Femur (tissue), 1 donor: Measurements from ENCODE around the gene APPBP2.
"Not testable (repeated sequence)": the region's sequence is repeated elsewhere in the genome, so short reads cannot be mapped to it uniquely, and the experiment has no call there.

Source experiments
- DNase-seq: peaks from one replicate; pipeline ENCODE4 v3.0.0-alpha.2; 2017

The APPBP2 gene

DNA sequence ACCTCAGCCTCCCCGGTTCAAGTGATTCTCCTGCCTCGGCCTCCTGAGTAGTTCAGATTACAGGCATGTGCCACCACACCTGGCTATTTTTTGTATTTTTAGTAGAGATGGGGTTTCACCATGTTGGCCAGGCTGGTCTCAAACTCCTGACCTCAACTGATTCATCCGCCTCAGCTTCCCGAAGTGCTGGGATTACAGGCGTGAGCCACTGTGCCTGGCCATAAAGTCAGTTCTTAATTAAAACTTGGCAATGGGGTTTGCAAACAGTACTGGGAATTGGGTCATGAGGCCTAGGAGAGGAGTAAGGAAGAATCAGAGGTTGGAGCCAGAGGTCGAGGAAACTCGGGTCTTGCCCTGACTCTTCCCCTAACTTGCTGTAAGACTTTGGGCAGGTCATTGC is 95.5 kb downstream of the APPBP2 start:
- DNase-seq, result not testable (repeated sequence)

DNA sequence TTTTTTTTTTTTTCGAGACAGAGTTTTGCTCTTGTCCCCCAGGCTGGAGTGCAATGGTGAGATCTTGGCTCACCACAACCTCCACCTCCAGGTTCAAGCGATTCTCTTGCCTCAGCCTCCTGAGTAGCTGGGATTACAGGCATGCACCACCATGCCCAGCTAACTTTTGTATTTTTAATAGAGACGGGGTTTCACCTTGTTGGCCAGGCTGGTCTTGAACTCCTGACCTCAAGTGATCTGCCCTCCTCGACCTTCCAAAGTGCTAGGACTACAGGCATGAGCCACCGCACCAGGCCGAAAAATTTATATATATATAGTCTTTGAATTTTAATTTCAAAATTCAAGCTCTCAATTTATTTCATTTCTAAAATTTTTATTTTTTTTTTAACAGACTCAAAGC is 97.6 kb downstream of the APPBP2 start:
- not testable (repeated sequence) for DNase-seq

DNA sequence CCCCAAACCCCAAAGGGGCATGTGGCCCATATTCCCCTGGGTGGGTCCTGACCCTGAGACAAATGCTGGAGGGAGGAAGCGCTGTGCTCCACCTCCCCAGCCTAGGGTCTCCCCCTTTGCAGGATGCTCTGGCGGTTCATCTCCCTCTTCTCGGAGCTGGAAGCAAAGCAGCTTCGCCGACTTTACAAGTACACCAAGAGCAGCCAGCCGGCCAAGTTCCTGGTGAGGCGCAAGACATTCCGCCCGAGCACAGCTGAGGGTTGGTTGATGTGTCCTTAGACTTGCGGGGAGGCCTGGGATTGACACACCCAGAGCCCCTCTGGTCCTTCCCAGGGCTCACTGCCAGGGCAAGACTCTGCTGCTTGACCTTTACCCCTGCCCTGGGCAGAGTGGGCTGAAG is 99.4 kb downstream of the APPBP2 start:
- no peak for DNase-seq

DNA sequence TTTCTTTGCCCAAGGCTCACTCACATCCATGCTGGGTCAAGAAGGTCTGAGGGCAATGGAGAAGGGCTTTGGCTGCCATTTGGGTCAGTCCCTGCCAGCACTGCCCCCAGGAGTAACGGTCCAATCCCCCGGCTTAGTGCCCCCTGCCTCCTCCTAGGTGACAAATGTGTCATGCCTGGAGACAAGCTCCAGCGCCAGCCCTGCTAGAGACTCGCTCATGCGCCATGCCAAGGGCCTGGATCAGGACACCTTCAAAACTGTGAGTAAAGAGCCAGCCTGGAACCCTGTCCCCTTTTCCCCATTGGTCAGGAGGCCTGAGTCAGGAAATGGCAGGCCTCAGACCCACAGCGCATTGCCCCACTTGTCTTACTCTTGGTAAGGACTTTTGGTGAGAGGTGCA is 100.4 kb downstream of the APPBP2 start:
- DNase-seq, result no peak

DNA sequence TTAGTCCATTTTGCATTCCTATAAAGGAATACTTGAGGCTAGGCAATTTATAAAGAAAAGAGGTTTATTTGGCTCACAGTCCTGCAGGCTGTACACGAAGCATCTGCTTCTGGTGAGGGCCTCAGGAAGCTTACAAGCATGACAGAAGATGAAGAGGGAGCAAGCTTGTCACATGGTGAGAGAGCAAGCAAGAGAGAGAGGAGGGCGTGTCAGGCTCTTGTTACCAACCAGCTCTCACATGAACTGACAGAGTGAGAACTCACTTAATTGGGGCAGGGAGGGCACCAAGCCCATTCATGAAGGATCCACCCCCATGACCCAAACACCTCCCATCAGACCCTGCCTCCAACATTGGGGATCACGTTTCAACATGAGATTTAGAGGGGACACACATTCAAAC is 102.2 kb downstream of the APPBP2 start:
- DNase-seq, result no peak

DNA sequence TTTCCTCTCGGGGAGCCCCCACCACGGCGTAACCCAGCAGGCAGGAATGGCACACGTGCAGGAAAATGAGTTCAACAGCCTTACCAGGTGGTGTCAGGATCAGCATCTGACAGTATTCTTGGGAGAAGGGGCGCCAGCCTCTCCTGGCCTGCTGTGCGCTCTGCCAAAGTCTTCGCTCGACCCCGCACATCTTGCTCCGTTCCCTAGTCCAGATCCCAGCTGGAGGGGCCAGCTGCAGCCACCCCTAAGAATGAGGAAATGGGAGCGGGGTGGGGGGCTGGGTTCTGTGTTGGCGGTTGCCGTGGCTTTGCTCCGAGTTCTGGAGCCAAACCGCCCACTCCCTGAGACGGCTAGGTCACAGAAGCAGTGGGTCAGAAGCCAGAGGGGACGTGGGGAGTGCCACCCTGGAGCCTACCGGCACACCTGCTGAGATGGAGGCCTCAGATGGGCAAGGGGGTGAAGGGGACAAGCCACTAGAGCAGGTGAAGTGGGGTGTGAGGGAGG is 103.8 kb downstream of the APPBP2 start, which contains the start of gene CHCT1:
CHCT1 (plus strand) TSS at position 328 of the 504 bp plus-strand sequence; CDS start at position 432, 104 bp downstream.
- DNase-seq, result peak; percentile 35

DNA sequence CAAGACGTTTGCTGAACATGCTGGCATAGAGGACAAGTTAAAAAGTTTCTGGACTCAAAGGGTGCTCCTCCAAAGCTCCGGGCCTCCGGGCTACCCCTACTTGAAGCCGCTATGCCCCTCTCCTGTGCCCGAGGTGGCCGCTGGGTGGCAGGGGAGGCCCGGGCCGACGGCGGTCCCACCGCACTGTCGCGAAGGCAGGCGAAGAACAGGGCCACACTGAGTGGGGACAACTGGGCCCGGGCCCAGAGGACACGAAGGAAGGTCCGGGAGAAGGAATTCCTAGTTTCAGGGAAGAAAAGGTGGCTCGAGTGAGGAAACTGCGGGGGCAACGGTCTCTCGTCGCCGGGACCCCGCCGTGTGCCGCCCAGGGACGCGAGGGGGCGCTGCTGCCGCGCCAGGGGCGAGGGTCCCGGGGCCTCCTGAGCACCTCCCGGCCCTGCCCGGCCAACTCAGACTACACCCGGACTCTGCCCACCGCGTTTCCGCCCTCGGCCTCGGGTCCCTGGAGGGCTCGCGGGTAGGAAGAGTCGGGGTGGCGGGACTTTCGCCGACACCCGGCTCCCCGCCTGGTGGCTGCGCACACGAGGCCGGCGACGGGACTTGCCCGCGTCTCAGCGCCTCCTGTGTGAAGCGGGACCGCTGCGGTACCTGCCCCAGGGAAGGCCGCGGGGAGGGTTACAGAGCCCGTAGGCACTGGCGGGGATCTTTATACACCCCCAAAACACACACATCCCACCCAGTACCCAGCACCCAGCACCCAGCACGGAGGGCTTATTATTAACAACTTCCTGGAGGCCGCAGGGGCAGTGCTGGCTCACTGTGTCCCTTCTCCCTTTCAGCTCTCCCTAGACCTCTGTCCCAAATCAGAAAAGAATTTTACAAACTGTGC is 104.5 kb downstream of the APPBP2 start:
- peak; percentile 78 for DNase-seq

DNA sequence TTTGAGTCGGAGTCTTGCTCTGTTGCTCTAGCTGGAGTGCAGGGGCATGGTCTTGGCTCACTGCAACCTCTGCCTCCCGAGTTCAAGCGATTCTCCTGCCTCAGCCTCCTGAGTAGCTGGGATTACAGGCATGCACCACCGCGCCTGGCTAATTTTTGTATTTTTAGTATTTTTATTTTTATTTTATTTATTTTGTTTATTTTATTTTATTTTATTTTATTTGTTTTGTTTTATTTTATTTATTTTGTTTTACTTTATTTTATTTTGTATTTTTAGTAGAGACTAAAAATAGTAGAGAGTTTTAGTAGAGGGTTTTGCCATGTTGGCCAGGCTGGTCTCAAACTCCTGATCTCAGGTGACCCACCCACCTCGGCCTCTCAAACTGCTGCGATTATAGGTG is 106.2 kb downstream of the APPBP2 start:
- DNase-seq, result not testable (repeated sequence)

DNA sequence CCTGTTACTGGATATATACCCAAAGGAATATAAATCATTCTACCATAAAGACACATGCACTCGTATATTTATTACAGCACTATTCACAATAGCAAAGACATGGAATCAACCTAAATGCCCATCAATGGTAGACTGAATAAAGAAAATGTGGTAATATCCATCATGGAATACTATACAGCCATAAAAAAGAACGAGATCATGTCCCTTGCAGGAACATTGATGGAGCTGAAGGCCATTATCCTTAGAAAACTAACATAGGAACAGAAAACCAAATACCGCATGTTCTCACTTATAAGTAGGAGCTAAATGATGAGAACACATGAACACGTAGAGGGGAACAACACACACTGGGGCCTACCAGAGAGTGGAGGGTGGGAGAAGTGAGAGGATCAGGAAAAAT is 107.0 kb downstream of the APPBP2 start:
- DNase-seq, result not testable (repeated sequence)

DNA sequence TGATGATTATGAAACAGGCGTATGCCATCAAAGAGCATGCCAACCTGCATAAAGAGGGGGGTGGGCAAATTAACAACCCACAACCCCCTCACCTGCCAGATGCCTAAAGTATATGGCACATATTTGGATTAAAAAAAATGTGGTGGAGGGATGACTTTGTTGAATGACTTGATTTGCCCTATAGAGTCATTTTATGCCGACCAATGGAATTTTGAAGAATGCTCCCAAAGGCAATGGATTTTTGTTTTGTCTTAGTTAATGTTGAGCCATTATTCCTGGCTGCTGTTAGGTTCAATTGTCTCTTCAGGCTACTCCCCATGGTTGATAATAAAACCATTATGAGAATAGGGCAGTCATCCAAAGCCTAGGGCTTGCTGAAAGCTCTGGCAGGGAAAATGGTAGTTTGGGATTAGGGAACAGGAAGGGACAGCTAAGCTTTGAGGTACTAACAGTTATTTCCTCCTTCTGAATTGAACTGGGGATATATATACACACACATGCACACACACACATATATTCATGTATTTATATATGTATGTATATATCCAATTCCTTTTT is 109.6 kb downstream of the APPBP2 start:
- no peak for DNase-seq

DNA sequence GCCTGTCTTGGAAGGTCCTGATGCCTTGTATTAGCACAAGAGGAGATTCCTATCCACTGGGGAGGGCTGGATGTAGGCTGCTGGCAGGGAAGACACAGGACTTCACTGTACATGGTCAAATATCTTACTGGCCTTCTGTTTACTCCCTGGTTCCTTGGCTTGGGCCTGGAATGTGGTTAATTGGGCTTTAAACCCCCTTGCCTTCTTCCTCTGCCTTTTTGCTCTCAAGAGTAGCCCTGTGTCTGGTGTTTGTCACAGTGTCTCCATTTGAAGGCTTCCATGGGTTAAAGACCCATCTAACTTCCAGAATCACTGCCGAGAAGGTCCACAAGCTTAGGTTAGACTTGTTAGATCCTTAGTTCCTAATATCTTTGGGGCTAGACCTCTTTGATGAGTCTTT is 110.9 kb downstream of the APPBP2 start:
- no peak for DNase-seq

DNA sequence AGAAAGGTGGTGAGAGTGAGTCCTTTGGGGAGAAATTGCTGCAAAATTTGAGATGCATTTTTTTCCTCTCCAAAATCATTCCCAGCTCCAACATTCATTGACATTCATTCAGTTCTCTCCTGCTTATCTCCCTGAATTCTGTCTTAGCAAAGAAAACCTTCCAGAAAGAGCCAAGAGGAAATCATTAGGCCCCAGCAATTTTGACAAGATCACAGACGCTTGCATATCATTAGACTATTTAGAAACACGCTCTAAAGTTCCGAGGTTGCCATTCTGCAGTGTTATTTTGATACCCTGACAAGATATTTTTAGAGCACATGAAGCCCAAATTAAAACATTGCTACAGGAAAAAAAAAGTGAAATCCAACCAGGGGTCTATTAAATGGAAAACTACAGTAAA is 113.3 kb downstream of the APPBP2 start:
- no peak for DNase-seq

DNA sequence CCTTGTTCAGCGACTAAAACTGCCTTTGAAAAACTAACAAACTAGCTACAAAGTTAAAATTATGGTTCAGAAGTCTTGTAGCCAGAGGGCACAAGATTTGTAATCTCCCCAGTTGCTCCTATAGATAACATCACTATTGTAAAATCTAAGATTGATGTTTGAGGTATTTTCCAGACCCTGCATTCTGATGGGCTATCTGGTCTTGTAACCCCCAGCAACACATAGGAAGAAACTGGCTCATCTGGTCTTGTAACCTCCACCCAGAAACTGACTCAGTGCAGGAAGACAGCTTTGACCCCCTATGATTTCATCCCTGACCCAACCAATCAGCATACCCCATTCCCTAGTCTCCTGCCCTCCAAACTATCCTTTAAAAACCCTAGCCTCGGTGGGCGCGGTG is 116.0 kb downstream of the APPBP2 start:
- no peak for DNase-seq

DNA sequence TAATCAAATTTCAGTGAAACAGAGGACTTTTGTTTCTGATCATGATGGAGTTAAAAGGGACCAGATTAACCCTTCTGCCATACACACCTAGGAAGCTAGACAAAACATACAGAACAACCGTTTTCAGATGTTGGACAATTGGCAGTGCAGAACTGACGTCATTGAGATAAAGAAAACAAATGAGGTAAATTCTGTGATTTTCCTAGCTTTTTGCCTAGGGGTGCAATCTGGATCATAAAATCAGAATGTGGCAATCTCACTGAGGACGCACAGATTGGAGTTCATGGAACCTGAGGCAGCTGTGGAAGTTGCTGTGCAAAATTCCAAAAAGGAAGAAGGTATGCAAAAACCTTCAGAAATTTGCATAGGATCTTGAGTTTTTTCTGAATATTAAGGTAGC is 119.2 kb downstream of the APPBP2 start:
- no peak for DNase-seq

DNA sequence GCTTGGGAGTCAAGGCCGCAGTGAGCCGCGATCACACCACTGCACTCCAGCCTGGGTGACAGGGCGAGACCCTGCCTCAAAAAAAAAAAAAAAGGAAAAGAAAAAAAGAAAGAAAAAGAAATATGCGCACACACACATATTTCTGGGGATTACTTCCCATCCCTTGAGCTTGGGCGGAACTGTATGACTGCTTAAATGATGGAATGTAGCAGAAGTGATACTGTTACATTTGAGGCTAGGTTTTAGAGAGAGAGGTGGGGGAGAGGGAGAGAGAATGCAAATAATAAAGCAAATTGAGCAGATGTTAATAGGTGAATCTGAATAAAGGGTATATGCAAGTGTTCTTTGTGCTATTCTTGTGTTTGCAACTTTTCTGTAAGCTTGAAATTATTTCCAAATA is 122.1 kb downstream of the APPBP2 start:
- DNase-seq, result no peak

DNA sequence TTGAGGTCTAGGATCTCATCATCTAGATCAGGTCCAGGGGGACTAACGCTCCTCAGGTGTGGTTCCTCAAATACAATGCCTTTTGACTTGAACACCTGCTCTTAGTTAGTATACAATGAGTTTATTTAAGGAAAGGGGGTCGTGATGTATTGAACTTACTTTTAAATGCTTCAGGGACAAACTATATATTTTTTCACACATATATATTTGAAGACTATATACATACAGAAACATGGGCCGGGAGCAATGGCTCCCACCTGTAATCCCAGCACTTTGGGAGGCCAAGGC is 122.6 kb downstream of the APPBP2 start:
- DNase-seq, result no peak

DNA sequence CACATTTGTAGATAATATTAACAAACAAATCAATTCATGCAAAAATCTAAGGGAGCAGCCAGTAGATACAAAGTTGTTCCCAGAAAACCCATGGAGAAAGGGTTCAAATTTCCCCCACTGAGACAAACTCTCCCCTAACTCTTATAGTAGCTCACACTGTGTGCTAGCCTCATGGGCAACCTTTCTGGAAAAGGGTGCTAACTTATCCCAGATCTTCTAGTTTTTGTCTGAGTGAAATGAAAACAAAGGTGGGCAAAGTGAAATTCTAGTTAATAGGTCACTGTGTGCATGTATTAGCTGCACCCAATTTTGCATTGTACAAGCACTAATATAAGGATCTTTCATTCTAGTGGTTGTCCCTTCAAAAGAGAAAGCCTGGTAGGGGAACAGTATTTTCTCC is 124.2 kb downstream of the APPBP2 start:
- no peak for DNase-seq

DNA sequence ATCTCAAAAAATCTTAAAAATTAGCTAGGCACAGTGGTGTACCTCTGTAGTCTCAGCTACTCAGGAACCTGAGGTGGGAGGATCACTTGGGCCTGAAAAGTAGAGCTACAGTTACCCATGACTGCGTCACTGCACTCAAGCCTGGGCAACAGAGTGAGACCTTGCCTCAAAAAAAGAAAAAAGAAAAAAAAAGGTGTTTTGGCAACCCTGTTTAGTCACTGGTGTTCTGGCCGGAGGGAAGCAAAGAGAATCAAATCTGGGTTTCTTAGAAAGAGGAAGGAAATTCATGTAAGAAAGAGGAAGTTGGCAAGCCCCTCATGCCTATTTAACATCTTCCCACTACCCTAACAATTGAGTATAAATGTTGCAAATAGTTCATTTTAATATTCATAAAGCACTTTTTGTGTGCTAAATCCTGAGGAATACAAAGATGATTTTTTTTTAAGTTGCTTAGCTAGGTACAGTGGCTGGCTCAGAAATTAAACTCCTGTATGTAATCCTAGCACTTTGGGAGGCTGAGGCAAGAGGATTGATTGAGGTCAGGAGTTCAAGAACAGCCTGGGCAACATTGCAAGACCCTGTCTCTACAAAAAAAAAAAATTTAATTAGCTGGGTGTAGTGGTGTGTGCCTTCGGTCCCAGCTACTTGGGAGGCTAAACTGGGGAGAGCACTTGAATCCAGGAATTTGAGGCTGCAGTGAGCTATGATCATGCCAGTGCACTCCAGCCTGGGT is 127.6 kb downstream of the APPBP2 start:
- no peak for DNase-seq

DNA sequence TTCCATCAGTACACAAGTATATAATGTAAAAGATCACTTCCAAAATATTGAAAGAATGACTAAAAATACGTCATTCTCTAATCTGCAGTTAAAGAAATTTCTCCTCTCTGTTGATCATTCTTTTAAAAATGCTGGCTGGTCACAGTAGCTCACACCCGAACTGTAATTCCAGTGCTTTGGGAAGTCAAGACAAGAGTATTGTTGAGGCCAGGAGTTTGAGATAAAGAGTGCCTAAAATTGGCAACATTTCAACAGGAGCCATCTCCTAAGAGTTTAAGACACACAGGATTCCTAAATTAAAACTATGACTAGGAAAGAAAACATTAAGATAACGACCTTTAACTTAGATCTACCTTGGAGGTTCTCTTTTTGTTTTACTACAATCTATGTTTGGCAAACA is 129.6 kb downstream of the APPBP2 start:
- no peak for DNase-seq

DNA sequence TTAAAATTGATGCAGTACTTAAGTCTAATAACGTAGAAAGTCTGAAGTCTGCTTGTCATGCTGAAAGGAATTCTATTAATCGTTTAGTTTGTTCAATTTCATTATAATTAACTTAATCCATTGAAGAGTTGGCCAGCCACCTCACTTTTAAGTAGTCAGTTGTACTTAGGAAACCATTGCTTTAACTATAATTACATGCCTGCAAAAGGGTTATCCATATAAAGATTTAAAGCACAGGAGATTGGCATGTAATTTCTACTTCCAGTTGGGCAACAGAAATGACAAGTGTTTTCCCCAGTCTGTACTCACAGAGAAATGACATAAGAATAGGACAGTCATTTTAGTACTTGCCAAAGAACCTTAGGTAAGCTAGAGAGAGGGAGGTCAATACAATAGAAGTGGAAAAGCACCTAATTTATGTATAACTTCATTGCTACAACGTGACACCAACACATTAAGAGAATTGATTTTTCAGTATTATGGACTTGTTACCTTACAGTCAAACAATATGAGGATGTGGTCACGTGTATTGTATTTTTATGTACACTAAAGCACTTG is 130.5 kb downstream of the APPBP2 start:
- no peak for DNase-seq

DNA sequence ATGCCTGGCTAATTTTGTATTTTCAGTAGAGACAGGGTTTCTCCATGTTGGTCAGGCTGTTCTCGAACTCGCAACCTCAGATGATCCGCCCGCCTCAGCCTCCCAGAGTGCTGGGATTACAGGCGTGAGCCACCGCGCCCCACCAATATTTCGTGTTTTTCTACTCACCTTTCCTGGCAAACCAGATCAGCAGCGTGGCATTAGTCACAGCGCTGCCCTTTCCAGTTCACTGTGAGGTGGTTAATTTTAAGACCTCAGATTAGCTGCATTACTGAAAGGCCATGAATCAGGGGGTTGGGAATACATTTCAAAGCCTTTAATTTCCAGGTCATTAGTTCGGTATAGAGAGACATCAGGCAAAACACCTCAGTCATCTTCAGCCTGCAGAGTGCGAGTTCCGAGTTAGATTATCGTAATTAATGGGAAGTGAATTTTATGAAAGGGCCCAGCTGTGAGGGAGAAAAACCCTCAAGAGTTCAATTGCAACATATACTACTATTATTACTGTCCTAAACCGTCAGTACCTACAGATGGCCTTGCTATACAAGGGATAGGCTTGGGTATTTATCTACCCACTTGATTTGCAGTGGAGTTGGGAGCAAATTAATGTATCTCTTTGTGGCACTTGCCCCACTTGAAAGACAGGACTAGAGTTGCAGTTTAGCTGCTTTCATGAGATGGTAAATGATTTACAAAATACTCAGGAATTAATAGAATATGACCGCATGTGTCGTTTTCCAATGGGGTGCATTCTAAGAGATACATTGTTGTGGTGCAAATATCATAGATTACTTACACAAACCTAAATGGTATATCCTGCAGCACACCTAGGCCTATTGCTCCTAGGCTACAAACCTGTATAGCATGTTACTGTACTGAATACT is 132.0 kb downstream of the APPBP2 start:
- no peak for DNase-seq
